DND-41 (cell line): ENCODE measurements around the gene FRG2B.
A peak's percentile ranks its signal among the peaks of the same experiment; 100 is the strongest.
"Not testable (repeated sequence)": the region's sequence is repeated elsewhere in the genome, so short reads cannot be mapped to it uniquely, and the experiment has no call there.

ENCODE experiments used
- ATAC-seq: fragments of 200-7000 bp; cut with Tn5 transposase; 3 replicates; pipeline ENCODE4 v1.9.1; 2021; ENCODE audit warnings: low read depth; ENCODE audit not compliant: insufficient read depth
- DNase-seq: peaks from one replicate; pipeline ENCODE4 v3.0.0-alpha.2; 2020
- H2AFZ ChIP-seq: 2 replicates; pipeline ENCODE4 v1.6.0; 2012; ENCODE audit warnings: low read depth, low read length
- H3K27ac ChIP-seq: 2 replicates; pipeline ENCODE4 v1.5.1; 2012; ENCODE audit warnings: low read length, inconsistent platforms
- H3K27me3 ChIP-seq: fragments of 200-600 bp; sonication (generic); 2 replicates; pipeline ENCODE4 v1.6.0; 2012; ENCODE audit warnings: low read length, mild to moderate bottlenecking, inconsistent platforms; ENCODE audit not compliant: insufficient read depth, poor library complexity
- H3K36me3 ChIP-seq: 2 replicates; pipeline ENCODE4 v1.5.1; 2012; ENCODE audit warnings: low read length, inconsistent platforms; ENCODE audit not compliant: insufficient read depth
- H3K4me1 ChIP-seq: 2 replicates; pipeline ENCODE4 v1.5.1; 2012; ENCODE audit warnings: mild to moderate bottlenecking, low read length; ENCODE audit not compliant: insufficient read depth
- H3K4me2 ChIP-seq: 2 replicates; pipeline ENCODE4 v1.6.0; 2012; ENCODE audit warnings: mild to moderate bottlenecking, moderate library complexity, low read length, inconsistent platforms; ENCODE audit not compliant: insufficient read depth
- H3K4me3 ChIP-seq, 2 experiments: fragments of 200-600 bp in 1 of 2; shearing (Covaris generic) in 1 of 2; 2 replicates each; pipeline ENCODE4 v1.5.1; 2012 to 2016; ENCODE audit warnings: inconsistent platforms in 2 of 2, low read length in 2 of 2, mild to moderate bottlenecking in 2 of 2, low read depth in 1 of 2, moderate library complexity in 1 of 2
- H3K79me2 ChIP-seq: 2 replicates; pipeline ENCODE4 v1.6.0; 2012; ENCODE audit warnings: low read length, inconsistent platforms; ENCODE audit not compliant: insufficient read depth
- H3K9ac ChIP-seq: 2 replicates; pipeline ENCODE4 v1.6.0; 2012; ENCODE audit warnings: low read depth, mild to moderate bottlenecking, inconsistent platforms, low read length, moderate library complexity
- H3K9me3 ChIP-seq: 2 replicates; pipeline ENCODE4 v1.5.1; 2012; ENCODE audit warnings: low read length, moderate library complexity, mild to moderate bottlenecking, inconsistent platforms; ENCODE audit not compliant: insufficient read depth, severe bottlenecking
- H4K20me1 ChIP-seq: 2 replicates; pipeline ENCODE4 v1.6.0; 2012; ENCODE audit warnings: low read length; ENCODE audit not compliant: insufficient read depth
- EZH2 ChIP-seq: IDR thresholded peaks from 3 replicates; pipeline ENCODE4 v1.6.1; 2012; ENCODE audit warnings: borderline replicate concordance, low read depth, mild to moderate bottlenecking, moderate library complexity, low read length, inconsistent platforms; ENCODE audit not compliant: severe bottlenecking
- TF ChIP-seq, protein P1 (sequence below): IDR thresholded peaks from 2 replicates; pipeline ENCODE4 v1.5.1; 2012; ENCODE audit warnings: borderline replicate concordance, low read length, moderate library complexity, mild to moderate bottlenecking; ENCODE audit not compliant: poor library complexity, severe bottlenecking; ENCODE audit errors: extremely low read depth

Gene FRG2B

GRCh38 chr10:133613699-133614098 is 12.9 kb downstream of the FRG2B start:
- Histone ChIP-seq H3K4me2 (no peak overlapping the region), H2AFZ (no peak overlapping the region), H4K20me1 (no peaks in the 10 kb centered on the region), H3K4me3 (no peak overlapping the region), H3K36me3 (no peaks in the 10 kb centered on the region), H3K79me2 (no peaks in the 10 kb centered on the region), H3K9ac (no peak overlapping the region), H3K4me1 (no peaks in the 10 kb centered on the region), H3K27ac (no peak overlapping the region), H3K9me3 (peaks cover 8% of the 10 kb centered on the region), H3K27me3 (no peaks in the 10 kb centered on the region)
- ATAC-seq (no peak), DNase-seq (no peak)
- TF ChIP-seq, protein P1, sequence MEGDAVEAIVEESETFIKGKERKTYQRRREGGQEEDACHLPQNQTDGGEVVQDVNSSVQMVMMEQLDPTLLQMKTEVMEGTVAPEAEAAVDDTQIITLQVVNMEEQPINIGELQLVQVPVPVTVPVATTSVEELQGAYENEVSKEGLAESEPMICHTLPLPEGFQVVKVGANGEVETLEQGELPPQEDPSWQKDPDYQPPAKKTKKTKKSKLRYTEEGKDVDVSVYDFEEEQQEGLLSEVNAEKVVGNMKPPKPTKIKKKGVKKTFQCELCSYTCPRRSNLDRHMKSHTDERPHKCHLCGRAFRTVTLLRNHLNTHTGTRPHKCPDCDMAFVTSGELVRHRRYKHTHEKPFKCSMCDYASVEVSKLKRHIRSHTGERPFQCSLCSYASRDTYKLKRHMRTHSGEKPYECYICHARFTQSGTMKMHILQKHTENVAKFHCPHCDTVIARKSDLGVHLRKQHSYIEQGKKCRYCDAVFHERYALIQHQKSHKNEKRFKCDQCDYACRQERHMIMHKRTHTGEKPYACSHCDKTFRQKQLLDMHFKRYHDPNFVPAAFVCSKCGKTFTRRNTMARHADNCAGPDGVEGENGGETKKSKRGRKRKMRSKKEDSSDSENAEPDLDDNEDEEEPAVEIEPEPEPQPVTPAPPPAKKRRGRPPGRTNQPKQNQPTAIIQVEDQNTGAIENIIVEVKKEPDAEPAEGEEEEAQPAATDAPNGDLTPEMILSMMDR: no peak
- no peak for TF ChIP-seq EZH2

DNA sequence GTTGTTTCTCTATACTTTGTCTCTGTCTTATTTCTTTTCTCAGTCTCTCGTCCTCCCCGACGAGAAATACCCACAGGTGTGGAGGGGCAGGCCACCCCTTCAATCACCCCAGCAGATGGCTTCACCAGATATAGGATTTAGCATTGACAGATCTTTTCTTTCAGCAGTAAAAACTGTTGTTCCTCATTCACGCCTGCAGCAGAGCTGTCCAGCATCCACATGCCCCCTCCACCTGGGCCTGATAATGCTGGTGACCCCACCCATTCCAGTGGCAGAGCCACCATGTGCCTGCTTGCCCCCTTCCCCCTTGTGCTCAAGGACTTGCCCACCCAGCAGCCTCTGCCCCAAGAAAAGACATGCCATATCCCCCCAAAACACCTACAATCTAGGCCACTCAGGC is 15.5 kb downstream of the FRG2B start:
- no peaks in the 10 kb centered on the region for H3K36me3 ChIP-seq
- ATAC-seq: no peak
- no peak overlapping the region for H2AFZ ChIP-seq
- H3K9ac ChIP-seq: no peak overlapping the region
- H3K9me3 ChIP-seq: peaks cover 15% of the 10 kb centered on the region
- no peaks in the 10 kb centered on the region for H3K4me1 ChIP-seq
- no peak overlapping the region for H3K4me3 ChIP-seq
- no peak overlapping the region for H3K4me2 ChIP-seq
- TF ChIP-seq EZH2: no peak
- TF ChIP-seq, protein P1: no peak
- no peaks in the 10 kb centered on the region for H3K79me2 ChIP-seq
- H3K27me3 ChIP-seq: no peaks in the 10 kb centered on the region
- no peaks in the 10 kb centered on the region for H4K20me1 ChIP-seq
- DNase-seq: no peak
- no peak overlapping the region for H3K27ac ChIP-seq

DNA sequence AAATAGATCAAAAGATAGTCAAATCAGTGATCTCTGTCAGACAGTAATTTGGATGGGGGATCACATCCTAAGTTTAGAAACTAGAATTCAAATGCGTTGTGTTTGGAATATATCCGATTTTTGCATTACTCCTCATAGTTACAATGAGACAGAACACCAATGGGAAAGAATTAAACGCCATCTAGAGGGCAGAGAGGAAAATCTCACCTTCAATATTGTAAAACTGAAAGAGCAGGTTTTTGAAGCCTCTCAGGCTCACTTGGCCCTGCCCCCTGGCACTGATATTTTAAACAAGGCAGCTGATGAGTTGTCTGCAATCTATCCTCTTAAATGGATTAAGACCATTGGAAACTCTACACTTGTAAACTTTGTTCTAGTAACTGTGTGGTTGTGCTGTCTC is 17.7 kb downstream of the FRG2B start:
- peaks cover 15% of the 10 kb centered on the region for H3K9me3 ChIP-seq
- no peak for DNase-seq
- no peak overlapping the region for H3K9ac ChIP-seq
- H4K20me1 ChIP-seq: no peaks in the 10 kb centered on the region
- TF ChIP-seq EZH2: no peak
- TF ChIP-seq, protein P1: peak; percentile 63
- H2AFZ ChIP-seq: no peak overlapping the region
- ATAC-seq: no peak
- no peak overlapping the region for H3K27ac ChIP-seq
- no peaks in the 10 kb centered on the region for H3K36me3 ChIP-seq
- H3K79me2 ChIP-seq: no peaks in the 10 kb centered on the region
- no peaks in the 10 kb centered on the region for H3K27me3 ChIP-seq
- H3K4me1 ChIP-seq: no peaks in the 10 kb centered on the region
- no peak overlapping the region for H3K4me2 ChIP-seq
- no peak overlapping the region for H3K4me3 ChIP-seq

- not testable (repeated sequence) for H3K9ac ChIP-seq, H3K4me3 ChIP-seq, ATAC-seq, H2AFZ ChIP-seq, H3K4me2 ChIP-seq, DNase-seq, H4K20me1 ChIP-seq, H3K27me3 ChIP-seq, H3K36me3 ChIP-seq, H3K27ac ChIP-seq, H3K79me2 ChIP-seq, H3K4me1 ChIP-seq
- H3K9me3 ChIP-seq: peaks cover 13% of the 10 kb centered on the region
These were observed 23.2 kb downstream of the FRG2B start for GRCh38 chr10:133603434-133603833.
